ENCODE measurements around the gene SFRP2.

Gene SFRP2

GRCh38 chr4:153788413-153789276, at the start of gene SFRP2:
Gene SFRP2, minus strand, starts transcription at chr4:153789083. Its CDS starts 248 bp downstream, at chr4:153788835.
- DNase-seq (ENCODE audit: low read depth in 2 of 2) = no peak

- no peak for DNase-seq (ENCODE audit: low read depth in 2 of 2)
These were observed 49.7 kb upstream of the SFRP2 start for GRCh38 chr4:153838564-153838963.

- no peak for DNase-seq (ENCODE audit: low read depth in 2 of 2)
These were observed 46.0 kb upstream of the SFRP2 start for GRCh38 chr4:153834901-153835300.

GRCh38 chr4:153832720-153833287, 43.9 kb upstream of the SFRP2 start:
- no peak for DNase-seq (ENCODE audit: low read depth in 2 of 2)

DNA sequence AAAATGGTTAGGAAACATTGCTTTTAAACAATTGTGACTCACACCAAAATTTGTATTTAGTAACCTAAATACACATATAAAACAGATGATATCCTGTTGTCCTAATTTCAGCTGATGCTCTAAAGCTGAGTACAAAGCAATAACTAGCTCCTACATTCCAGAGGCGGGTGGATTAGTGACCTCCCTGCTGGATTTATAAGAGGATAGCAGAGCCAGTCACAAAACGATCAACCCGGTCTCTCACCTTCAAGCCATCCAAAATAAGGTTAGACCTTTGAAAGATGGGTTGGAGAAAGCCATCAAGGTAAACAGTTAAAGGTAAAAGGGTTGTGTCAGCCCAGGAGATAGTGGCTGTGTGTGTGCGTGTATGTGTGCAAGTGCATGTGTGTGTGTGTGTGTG, 43.2 kb upstream of the SFRP2 start:
- no peak for DNase-seq (ENCODE audit: low read depth in 2 of 2)

DNA sequence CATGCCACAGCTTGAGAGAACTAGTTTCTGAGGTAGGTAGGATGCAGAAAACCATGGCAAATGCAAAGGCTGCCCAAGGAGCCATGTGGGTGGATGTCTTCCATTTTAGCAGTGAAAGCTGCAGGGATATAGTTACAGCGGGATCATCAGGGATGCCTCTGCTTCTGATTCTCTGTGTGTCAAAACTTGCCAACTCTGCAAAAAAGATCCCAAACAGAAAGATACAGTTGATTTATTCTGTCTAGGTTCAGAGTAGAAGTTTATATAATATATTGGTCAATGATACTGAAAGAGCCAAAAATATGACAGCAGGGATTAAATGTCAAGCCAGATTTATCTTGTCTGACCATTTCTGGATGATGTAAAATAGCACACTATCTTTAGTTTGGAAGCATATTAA, 42.4 kb upstream of the SFRP2 start:
- no peak for DNase-seq (ENCODE audit: low read depth in 2 of 2)

GRCh38 chr4:153825691-153826090, 36.8 kb upstream of the SFRP2 start:
- DNase-seq (ENCODE audit: low read depth in 2 of 2) = no peak

- no peak for DNase-seq (ENCODE audit: low read depth in 2 of 2)
These were observed 36.2 kb upstream of the SFRP2 start for GRCh38 chr4:153825126-153825525.

GRCh38 chr4:153824501-153824900, 35.6 kb upstream of the SFRP2 start:
- peak in 1 of 2 experiments; percentile 5 for DNase-seq (ENCODE audit: low read depth in 2 of 2)

DNA sequence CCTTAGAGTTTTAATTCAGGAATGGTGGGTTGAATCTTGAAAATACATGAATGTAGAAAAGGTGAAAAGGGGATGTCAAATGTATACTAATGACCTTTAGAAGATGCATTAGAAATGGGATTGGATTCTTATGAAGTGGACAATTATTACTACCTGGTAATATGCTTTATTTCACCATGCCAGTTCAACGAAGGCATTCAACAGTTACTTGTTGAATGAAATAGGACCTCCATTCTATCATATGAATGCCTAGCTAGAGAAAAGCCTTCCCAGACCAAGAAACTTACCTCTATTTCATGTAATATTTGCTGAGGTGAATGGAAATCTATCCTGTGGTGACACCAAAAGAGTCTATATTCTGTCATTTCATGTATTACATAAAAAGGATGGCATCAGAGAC, 34.6 kb upstream of the SFRP2 start:
- no peak for DNase-seq (ENCODE audit: low read depth in 2 of 2)

- no peak for DNase-seq (ENCODE audit: low read depth in 2 of 2)
These were observed 33.4 kb upstream of the SFRP2 start for GRCh38 chr4:153822316-153822715.

DNA sequence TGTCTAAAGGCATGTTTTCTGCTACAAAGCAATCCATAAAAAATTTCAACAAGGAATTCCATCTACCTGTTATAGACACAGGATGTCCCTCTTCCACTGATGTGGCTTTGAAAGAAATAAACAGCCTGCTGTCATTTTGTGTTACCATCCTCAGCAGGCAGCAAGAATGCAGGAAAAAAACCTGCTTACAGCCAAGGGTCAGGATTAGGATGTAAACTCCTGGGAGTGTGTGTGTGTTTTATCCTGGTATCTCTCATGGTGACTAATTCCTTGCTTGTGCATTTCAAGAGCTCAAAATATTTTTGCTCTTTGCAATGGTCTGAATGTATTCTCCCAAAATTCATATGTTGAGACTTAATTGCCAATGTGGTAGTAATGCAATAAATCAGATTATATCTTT, 28.6 kb upstream of the SFRP2 start:
- no peak for DNase-seq (ENCODE audit: low read depth in 2 of 2)

- no peak for DNase-seq (ENCODE audit: low read depth in 2 of 2)
These were observed 27.7 kb upstream of the SFRP2 start for GRCh38 chr4:153816542-153816941.

- DNase-seq (ENCODE audit: low read depth in 2 of 2) = no peak
These were observed 25.9 kb upstream of the SFRP2 start for GRCh38 chr4:153814789-153815188.

GRCh38 chr4:153809916-153810810, 21.3 kb upstream of the SFRP2 start:
- no peak for DNase-seq (ENCODE audit: low read depth in 2 of 2)

DNA sequence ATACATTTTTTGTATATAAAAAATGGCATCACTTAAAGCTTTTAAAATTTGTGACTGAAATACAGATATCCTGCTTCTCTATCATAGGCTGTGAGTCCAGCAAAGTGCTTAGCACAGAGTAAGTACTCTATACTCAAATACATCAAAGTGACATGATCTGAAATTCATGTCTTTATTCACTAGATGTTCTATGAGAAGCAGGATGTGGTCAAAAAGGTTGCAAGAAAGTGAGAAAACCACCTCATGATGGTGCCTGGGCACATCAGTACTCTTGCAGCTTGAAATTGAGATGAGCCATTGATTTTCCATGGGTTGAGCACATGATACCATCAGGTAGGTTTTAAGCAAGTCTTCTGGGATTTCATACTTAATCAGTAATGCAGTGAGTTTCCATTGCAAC, 20.4 kb upstream of the SFRP2 start:
- DNase-seq (ENCODE audit: low read depth in 2 of 2) = no peak

DNA sequence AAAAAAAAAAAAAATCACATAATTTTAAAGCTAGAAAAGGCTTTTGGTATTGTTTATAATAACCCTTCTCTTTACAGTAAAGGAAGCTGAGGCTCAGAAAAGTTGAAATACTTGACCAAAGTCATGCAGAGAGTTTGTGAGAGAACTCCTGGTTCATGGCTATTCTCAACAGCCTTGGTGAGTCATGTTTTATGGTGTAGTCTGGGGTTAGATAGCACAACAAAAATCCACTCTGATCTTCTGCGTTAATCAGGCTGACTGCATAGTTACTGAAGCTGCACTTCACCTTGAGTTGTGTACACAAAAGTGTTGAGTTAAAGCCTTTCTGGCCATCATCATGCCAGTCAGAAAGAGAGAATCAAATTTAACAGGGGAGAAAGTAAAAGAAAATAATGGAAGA, 19.3 kb upstream of the SFRP2 start:
- DNase-seq (ENCODE audit: low read depth in 2 of 2) = no peak

- no peak for DNase-seq (ENCODE audit: low read depth in 2 of 2)
These were observed 17.2 kb upstream of the SFRP2 start for GRCh38 chr4:153806073-153806472.

- DNase-seq (ENCODE audit: low read depth in 2 of 2) = no peak
These were observed 15.8 kb upstream of the SFRP2 start for GRCh38 chr4:153804722-153805121.

DNA sequence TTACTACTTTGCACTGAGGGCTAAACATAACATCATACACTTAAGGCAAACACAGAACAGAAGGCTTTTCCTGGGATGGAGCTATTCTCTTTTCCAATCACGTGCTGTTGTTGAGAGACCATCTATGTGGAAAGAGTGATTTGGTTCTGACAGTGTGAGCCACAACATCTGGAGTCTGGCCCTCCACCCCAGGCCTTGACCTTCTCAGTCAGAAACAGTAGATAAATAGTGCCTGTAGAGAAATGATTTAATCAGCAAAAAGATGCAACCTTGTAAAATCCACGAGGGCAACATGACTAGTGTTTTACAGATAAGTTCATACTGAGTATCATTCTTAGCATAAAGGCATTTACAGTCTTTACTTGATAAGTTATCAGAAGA, 10.8 kb upstream of the SFRP2 start:
- DNase-seq (ENCODE audit: low read depth in 2 of 2) = peak in 1 of 2 experiments; percentile 28

- DNase-seq (ENCODE audit: low read depth in 2 of 2) = peak; percentile 45 to 53
These were observed 10.2 kb upstream of the SFRP2 start for GRCh38 chr4:153798901-153799693.

DNA sequence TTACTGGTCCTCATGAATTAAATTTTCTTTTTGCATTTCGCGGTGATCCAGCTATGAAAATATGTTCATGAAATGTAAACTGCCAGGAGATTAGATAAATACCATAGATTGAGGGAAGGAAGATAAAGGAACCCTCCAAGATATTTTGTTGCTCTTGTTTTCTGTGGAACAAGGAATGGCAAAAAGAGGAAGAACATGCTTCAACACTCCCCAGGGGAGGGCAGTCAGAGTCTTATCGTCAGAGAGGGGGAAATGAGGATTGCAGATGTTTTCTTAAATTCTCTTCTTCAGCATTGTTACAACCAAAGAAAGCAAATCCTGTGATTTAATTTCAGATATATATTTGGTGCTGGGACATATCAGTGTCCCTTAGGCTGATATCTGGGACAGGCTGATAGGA, 9.5 kb upstream of the SFRP2 start:
- no peak for DNase-seq (ENCODE audit: low read depth in 2 of 2)

All from fibroblast of skin of left biceps (primary cell).